ENCODE measurements around the gene CDK6.

The CDK6 gene

GRCh38 chr7:92793656-92794205 lies 42.6 kb downstream of the CDK6 start:
- Histone ChIP-seq H3K9me3 (ENCODE audit: low read length) (peaks cover 2% of the 10 kb centered on the region), H2AFZ (ENCODE audit: low read depth, low read length) (no peak overlapping the region), H3K4me3 (ENCODE audit: low read length) (no peak overlapping the region), H3K27me3 (ENCODE audit: insufficient read depth, low read length) (no peaks in the 10 kb centered on the region), H3K36me3 (ENCODE audit: insufficient read depth, low read length) (no peaks in the 10 kb centered on the region), H3K4me1 (ENCODE audit: insufficient read depth, low read length) (no peaks in the 10 kb centered on the region)

DNA sequence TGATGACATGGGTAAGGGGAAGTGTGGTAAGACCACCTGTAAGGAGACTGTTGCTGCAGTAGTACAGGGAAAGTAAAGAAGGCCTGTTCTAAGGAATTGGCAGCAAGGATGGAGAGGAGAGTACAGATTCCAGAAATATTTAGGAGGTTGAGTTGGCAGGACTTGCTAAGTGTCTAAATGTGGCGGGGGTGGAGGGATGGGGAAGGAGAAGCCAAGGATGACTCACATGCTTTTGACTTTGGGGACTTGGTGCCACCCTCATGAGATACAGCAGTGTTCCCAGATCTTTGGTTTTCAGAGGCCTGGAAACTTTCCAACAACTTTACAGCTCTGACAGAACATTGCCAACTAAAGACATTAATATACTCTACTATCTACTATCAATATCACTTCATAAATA lies 45.4 kb downstream of the CDK6 start:
- no peaks in the 10 kb centered on the region for H3K36me3 ChIP-seq (ENCODE audit: insufficient read depth, low read length)
- H2AFZ ChIP-seq (ENCODE audit: low read depth, low read length) = no peak overlapping the region
- no peaks in the 10 kb centered on the region for H3K27me3 ChIP-seq (ENCODE audit: insufficient read depth, low read length)
- H3K9me3 ChIP-seq (ENCODE audit: low read length) = peaks cover 2% of the 10 kb centered on the region
- H3K4me3 ChIP-seq (ENCODE audit: low read length) = no peak overlapping the region
- H3K4me1 ChIP-seq (ENCODE audit: insufficient read depth, low read length) = no peaks in the 10 kb centered on the region

DNA sequence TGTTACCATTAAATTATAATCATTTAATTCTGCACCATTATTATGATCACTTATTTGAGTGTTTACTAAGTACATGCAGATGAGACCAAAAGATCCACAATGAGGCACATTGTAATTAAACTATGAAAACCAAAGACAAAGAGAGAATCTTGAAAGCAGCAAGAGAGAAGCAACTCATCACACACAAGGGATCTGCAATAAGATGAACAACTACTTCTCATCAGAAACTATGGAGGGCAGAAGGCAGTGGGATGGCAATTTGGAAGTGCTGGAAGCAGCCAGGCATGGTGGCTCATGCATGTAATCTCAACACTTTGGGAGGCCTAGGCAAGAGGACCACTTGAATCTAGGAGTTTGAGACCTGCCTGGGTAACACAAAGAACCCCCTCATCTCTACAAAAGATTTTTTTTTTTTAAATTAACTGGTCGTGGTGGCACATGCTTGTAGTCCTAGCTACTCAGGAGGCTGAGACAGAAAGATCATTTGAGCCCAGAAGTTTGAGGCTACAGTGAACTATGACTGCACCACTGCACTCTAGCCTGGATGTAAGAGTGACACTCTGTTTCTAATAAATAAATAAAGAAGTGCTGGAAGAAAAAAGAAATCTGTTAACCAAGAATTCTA lies 47.7 kb downstream of the CDK6 start:
- no peak overlapping the region for H2AFZ ChIP-seq (ENCODE audit: low read depth, low read length)

DNA sequence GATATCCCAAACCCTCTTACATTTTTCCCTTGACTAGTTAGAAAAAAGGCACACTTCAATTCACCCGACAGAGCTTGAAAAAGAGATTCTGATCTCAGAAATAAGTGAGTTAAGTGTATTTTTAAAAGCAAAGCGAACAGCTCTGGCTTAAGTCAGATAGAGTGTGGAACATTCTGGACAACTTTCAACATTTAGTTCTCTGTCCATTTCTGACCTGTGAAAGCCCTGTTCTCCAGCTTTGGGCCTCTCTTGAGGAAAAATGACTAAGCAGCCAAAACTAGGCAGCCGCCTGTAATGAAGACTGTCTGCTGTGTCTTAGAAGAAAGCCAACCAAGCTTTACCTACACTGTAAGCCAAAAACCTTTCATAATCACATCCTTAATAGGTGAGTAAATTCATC lies 50.5 kb downstream of the CDK6 start:
- Histone ChIP-seq H3K4me1 (ENCODE audit: insufficient read depth, low read length) (no peaks in the 10 kb centered on the region), H2AFZ (ENCODE audit: low read depth, low read length) (no peak overlapping the region), H3K4me3 (ENCODE audit: low read length) (no peak overlapping the region), H3K9me3 (ENCODE audit: low read length) (peaks cover 1% of the 10 kb centered on the region), H3K27me3 (ENCODE audit: insufficient read depth, low read length) (no peaks in the 10 kb centered on the region), H3K36me3 (ENCODE audit: insufficient read depth, low read length) (no peaks in the 10 kb centered on the region)

More for the DNA sequence above, 47.7 kb downstream of the CDK6 start:
- Histone ChIP-seq H3K9me3 (ENCODE audit: low read length) (peaks cover 2% of the 10 kb centered on the region), H3K27me3 (ENCODE audit: insufficient read depth, low read length) (no peaks in the 10 kb centered on the region), H3K4me1 (ENCODE audit: insufficient read depth, low read length) (no peaks in the 10 kb centered on the region), H3K4me3 (ENCODE audit: low read length) (no peak overlapping the region), H3K36me3 (ENCODE audit: insufficient read depth, low read length) (no peaks in the 10 kb centered on the region)

DNA sequence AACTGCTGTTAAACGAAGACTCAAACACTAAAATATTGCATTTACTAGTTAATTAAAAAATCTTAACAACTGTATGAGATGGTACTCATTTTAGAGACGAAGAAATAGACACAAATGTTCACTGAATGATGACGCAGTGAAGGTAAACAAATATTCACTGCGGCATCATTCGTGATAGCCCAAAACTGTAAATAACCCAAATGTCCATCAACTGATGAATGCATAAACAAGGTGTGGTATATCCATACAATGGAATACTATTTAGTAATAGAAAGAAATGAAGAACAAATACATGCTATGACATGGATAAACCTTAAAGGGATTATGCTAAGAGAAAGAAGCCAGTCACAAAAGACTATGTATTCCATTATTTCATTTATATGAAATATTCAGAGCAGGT lies 51.4 kb downstream of the CDK6 start:
- Histone ChIP-seq H3K36me3 (ENCODE audit: insufficient read depth, low read length) (no peaks in the 10 kb centered on the region), H3K4me3 (ENCODE audit: low read length) (no peak overlapping the region), H3K4me1 (ENCODE audit: insufficient read depth, low read length) (no peaks in the 10 kb centered on the region), H2AFZ (ENCODE audit: low read depth, low read length) (no peak overlapping the region), H3K27me3 (ENCODE audit: insufficient read depth, low read length) (no peaks in the 10 kb centered on the region), H3K9me3 (ENCODE audit: low read length) (no peaks in the 10 kb centered on the region)

DNA sequence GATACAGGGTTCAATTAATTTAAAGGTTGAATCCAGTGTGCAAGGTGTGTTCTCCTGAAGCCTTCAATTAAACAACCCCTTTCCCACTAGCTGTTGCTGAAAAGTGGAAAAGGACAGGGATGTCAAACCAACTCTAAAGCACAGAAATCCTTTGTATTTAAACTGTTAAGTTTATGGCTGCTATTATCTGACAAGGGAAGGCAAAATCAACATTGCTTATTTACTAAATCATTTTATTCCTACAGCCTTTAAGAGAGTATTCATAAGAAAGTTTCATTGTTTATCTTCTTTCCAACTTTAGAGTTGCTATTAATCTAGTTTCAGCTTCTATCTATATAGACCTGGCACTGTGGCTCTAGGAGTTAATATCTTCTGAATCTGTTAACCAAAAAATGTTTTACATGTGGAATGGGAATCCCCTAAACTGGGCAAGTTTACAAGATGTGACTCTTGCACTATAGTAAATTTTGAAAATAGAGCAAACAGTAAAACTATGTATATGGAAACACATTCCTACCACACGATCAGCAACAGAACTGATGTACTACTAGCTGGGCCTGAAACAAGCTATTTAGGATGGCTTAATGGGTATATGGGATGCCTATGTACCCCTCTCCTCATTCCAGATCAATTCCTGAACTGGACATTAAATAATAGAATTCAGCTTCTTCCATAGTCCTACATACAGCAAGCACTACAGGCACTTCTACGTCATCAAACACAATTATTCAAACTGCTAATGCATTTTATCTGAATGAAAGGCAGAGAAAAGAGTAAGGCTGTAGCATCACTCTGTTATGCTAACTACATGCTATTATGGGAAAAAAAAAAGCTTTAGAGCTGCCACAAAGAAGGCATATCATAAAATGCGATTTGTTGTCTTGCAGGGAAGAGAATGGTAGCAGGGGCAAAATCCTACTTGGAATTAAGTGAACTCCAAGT lies 52.8 kb downstream of the CDK6 start:
- Histone ChIP-seq H3K4me3 (ENCODE audit: low read length) (no peak overlapping the region), H2AFZ (ENCODE audit: low read depth, low read length) (no peak overlapping the region), H3K4me1 (ENCODE audit: insufficient read depth, low read length) (no peaks in the 10 kb centered on the region), H3K36me3 (ENCODE audit: insufficient read depth, low read length) (no peaks in the 10 kb centered on the region), H3K9me3 (ENCODE audit: low read length) (no peaks in the 10 kb centered on the region), H3K27me3 (ENCODE audit: insufficient read depth, low read length) (no peaks in the 10 kb centered on the region)

DNA sequence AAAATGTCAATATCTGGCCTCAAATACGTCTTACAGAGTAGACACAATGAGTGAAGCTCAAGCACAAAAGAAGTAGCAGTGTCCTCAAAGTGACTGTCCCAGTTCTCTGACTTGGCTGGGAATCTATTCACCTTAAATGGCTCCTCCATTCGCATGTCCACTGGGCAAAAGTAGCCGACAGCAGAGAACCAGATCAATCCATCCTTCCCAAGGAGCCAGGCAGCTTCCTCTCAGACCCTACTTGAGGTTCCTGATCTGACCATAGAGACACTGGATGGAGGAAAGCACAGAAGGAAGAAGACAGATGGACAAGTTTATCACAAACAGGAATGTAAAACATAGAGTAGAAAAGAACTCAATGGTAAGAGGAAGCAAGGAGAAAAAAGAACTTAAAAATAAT lies 53.5 kb downstream of the CDK6 start:
- no peaks in the 10 kb centered on the region for H3K27me3 ChIP-seq (ENCODE audit: insufficient read depth, low read length)
- H3K4me3 ChIP-seq (ENCODE audit: low read length) = no peak overlapping the region
- no peaks in the 10 kb centered on the region for H3K9me3 ChIP-seq (ENCODE audit: low read length)
- no peak overlapping the region for H2AFZ ChIP-seq (ENCODE audit: low read depth, low read length)
- H3K4me1 ChIP-seq (ENCODE audit: insufficient read depth, low read length) = no peaks in the 10 kb centered on the region
- no peaks in the 10 kb centered on the region for H3K36me3 ChIP-seq (ENCODE audit: insufficient read depth, low read length)

GRCh38 chr7:92782236-92782635 lies 54.1 kb downstream of the CDK6 start:
- H3K4me3 ChIP-seq (ENCODE audit: low read length) = no peak overlapping the region
- H3K27me3 ChIP-seq (ENCODE audit: insufficient read depth, low read length) = no peaks in the 10 kb centered on the region
- no peaks in the 10 kb centered on the region for H3K9me3 ChIP-seq (ENCODE audit: low read length)
- H3K4me1 ChIP-seq (ENCODE audit: insufficient read depth, low read length) = no peaks in the 10 kb centered on the region
- no peak overlapping the region for H2AFZ ChIP-seq (ENCODE audit: low read depth, low read length)
- H3K36me3 ChIP-seq (ENCODE audit: insufficient read depth, low read length) = no peaks in the 10 kb centered on the region

DNA sequence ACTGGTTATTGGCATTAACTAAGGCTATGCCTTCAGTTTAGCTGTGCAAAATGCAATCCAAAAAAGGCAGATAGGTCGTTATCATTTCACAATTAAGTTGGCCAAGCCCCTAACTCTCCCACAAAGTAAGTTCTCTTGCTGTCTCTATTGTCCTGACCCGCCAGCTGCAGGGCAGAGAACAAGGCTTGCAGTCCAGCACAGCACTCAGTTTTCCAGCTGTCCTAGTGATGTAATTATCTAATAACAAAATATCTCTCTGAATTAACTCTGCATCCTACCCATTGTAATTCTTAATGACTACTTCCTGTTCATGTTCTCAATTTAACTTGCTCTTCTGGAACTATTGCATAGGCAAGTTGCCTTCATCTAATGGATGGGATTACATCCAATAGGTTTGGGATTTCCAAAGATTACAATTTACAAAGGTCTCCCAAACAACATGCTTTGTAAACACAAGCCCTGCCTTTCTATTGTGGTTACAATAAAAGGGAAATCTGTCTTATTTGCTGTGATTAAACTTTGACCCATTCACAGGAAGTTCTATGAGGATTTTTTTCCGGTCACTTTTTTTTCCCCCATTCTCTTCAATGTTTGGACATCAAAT lies 55.2 kb downstream of the CDK6 start:
- no peak overlapping the region for H3K4me3 ChIP-seq (ENCODE audit: low read length)
- H3K9me3 ChIP-seq (ENCODE audit: low read length) = no peaks in the 10 kb centered on the region
- H2AFZ ChIP-seq (ENCODE audit: low read depth, low read length) = no peak overlapping the region
- no peaks in the 10 kb centered on the region for H3K27me3 ChIP-seq (ENCODE audit: insufficient read depth, low read length)
- no peaks in the 10 kb centered on the region for H3K4me1 ChIP-seq (ENCODE audit: insufficient read depth, low read length)
- no peaks in the 10 kb centered on the region for H3K36me3 ChIP-seq (ENCODE audit: insufficient read depth, low read length)

GRCh38 chr7:92778972-92779371 lies 57.4 kb downstream of the CDK6 start:
- no peaks in the 10 kb centered on the region for H3K9me3 ChIP-seq (ENCODE audit: low read length)
- H3K36me3 ChIP-seq (ENCODE audit: insufficient read depth, low read length) = no peaks in the 10 kb centered on the region
- no peak overlapping the region for H2AFZ ChIP-seq (ENCODE audit: low read depth, low read length)
- H3K27me3 ChIP-seq (ENCODE audit: insufficient read depth, low read length) = no peaks in the 10 kb centered on the region
- H3K4me1 ChIP-seq (ENCODE audit: insufficient read depth, low read length) = no peaks in the 10 kb centered on the region
- H3K4me3 ChIP-seq (ENCODE audit: low read length) = no peak overlapping the region

- Histone ChIP-seq H3K4me3 (ENCODE audit: low read length) (no peak overlapping the region), H3K36me3 (ENCODE audit: insufficient read depth, low read length) (peaks cover 4% of the 10 kb centered on the region)
These were observed 58.4 kb downstream of the CDK6 start for GRCh38 chr7:92777993-92778392.

DNA sequence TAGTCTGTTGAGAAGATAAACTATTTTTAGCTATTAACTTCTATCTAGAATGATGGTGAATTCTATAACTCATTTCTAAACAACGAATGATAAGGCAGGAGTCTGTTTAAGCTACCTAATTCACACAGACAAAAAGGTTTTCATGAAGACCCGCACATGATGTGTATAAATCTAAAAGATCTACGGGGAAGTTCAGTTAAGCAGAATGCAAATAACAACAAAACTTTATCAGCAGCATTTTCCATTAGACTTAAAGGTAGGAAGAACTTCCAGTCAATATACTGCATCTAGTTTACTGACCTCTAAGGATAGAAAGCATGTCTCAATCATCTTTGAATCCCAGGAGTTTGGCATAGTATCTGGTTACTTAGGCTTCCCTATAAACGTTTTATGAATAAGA lies 62.6 kb downstream of the CDK6 start:
- no peaks in the 10 kb centered on the region for H3K27me3 ChIP-seq (ENCODE audit: insufficient read depth, low read length)
- H3K36me3 ChIP-seq (ENCODE audit: insufficient read depth, low read length) = peaks cover 4% of the 10 kb centered on the region
- no peak overlapping the region for H3K4me3 ChIP-seq (ENCODE audit: low read length)
- H3K4me1 ChIP-seq (ENCODE audit: insufficient read depth, low read length) = peaks cover 10% of the 10 kb centered on the region
- H2AFZ ChIP-seq (ENCODE audit: low read depth, low read length) = no peak overlapping the region
- no peaks in the 10 kb centered on the region for H3K9me3 ChIP-seq (ENCODE audit: low read length)

More at GRCh38 chr7:92777993-92778392, 58.4 kb downstream of the CDK6 start:
- H2AFZ ChIP-seq (ENCODE audit: low read depth, low read length) = no peak overlapping the region
- H3K9me3 ChIP-seq (ENCODE audit: low read length) = no peaks in the 10 kb centered on the region
- H3K4me1 ChIP-seq (ENCODE audit: insufficient read depth, low read length) = no peaks in the 10 kb centered on the region
- H3K27me3 ChIP-seq (ENCODE audit: insufficient read depth, low read length) = no peaks in the 10 kb centered on the region

- Histone ChIP-seq H2AFZ (ENCODE audit: low read depth, low read length) (no peak overlapping the region), H3K36me3 (ENCODE audit: insufficient read depth, low read length) (peaks cover 4% of the 10 kb centered on the region), H3K4me1 (ENCODE audit: insufficient read depth, low read length) (peaks cover 19% of the 10 kb centered on the region), H3K27me3 (ENCODE audit: insufficient read depth, low read length) (no peaks in the 10 kb centered on the region), H3K9me3 (ENCODE audit: low read length) (no peaks in the 10 kb centered on the region), H3K4me3 (ENCODE audit: low read length) (no peak overlapping the region)
These were observed 66.5 kb downstream of the CDK6 start for GRCh38 chr7:92769844-92770243.
